Endodermal cell (in vitro differentiated cells): ENCODE measurements around the gene NPAS3. TPM values are rescaled to one million over a fixed set of nuclear protein-coding genes. Genes with fewer than 3 reads are reported as not detected.

Source experiments
- DNase-seq: peaks from one replicate; pipeline ENCODE4 v3.0.0-alpha.2; 2017
- H3K27ac ChIP-seq: 2 replicates; pipeline ENCODE4 v1.5.1; 2013; ENCODE audit warnings: mild to moderate bottlenecking, low read depth, low read length, moderate library complexity
- H3K27me3 ChIP-seq: 2 replicates; pipeline ENCODE4 v1.6.1; 2013; ENCODE audit warnings: mild to moderate bottlenecking, low read length, moderate library complexity; ENCODE audit not compliant: insufficient read depth, control insufficient read depth, poor library complexity, severe bottlenecking
- H3K36me3 ChIP-seq: 2 replicates; pipeline ENCODE4 v1.7.0; 2013; ENCODE audit warnings: mild to moderate bottlenecking, low read length, moderate library complexity; ENCODE audit not compliant: control insufficient read depth, insufficient read depth
- H3K4me1 ChIP-seq: one replicate; pipeline ENCODE4 v1.7.0; 2013; ENCODE audit warnings: low read length; ENCODE audit not compliant: control insufficient read depth, insufficient read depth
- H3K4me3 ChIP-seq: 2 replicates; pipeline ENCODE4 v1.5.1; 2013; ENCODE audit warnings: mild to moderate bottlenecking, low read length, moderate library complexity
- H3K9ac ChIP-seq: 2 replicates; pipeline ENCODE4 v1.6.1; 2013; ENCODE audit warnings: mild to moderate bottlenecking, low read length, moderate library complexity; ENCODE audit not compliant: poor library complexity, severe bottlenecking; ENCODE audit errors: extremely low read depth
- H3K9me3 ChIP-seq: 2 replicates; pipeline ENCODE4 v1.6.1; 2013; ENCODE audit warnings: mild to moderate bottlenecking, low read length, moderate library complexity; ENCODE audit not compliant: control insufficient read depth
- H3K27ac Mint-ChIP-seq: 2 replicates; pipeline ENCODE4 v1.8.0; 2020; ENCODE audit warnings: mixed read lengths
- H3K27me3 Mint-ChIP-seq: 2 replicates; pipeline ENCODE4 v1.8.0; 2021; ENCODE audit warnings: mild to moderate bottlenecking, mixed read lengths; ENCODE audit not compliant: insufficient read depth
- H3K36me3 Mint-ChIP-seq: 2 replicates; pipeline ENCODE4 v1.8.0; 2020; ENCODE audit warnings: low read depth, mixed read lengths
- H3K4me1 Mint-ChIP-seq: 2 replicates; pipeline ENCODE4 v1.8.0; 2020; ENCODE audit warnings: mixed read lengths
- H3K4me3 Mint-ChIP-seq: 2 replicates; pipeline ENCODE4 v1.8.0; 2020; ENCODE audit warnings: mild to moderate bottlenecking, moderate library complexity, mixed read lengths
- H3K9me3 Mint-ChIP-seq: 2 replicates; pipeline ENCODE4 v1.8.0; 2020; ENCODE audit warnings: mild to moderate bottlenecking, mixed read lengths
- WGBS, 2 experiments: methylation state at CpG; one replicate each; pipeline versions ENCODE4 v1.1.5 to v1.1.7; 2013; ENCODE audit warnings: missing lambda C conversion rate in 2 of 2, mixed read lengths in 1 of 2; ENCODE audit not compliant: insufficient coverage in 1 of 2, insufficient read length in 1 of 2; 5-methylcytosine and 5-hydroxymethylcytosine counted together
- total RNA-seq, 2 donors: library from RNA; stranded (reverse); fragmentation: NEBNext Ultra II Directional in 1 of 2; extraction: Animal tissue kit (Norgen Biotek cat#: 25700) in 1 of 2; gene quantifications; 2 replicates in 1 of 2; 3 replicates in 1 of 2; pipeline ENCODE4 v1.2.1, GENCODE V29; 2021
- TF ChIP-seq, protein P1 (sequence below): fragments of 200-600 bp; sonication (generic); conservative IDR thresholded peaks from 2 replicates; pipeline ENCODE4 v1.5.0; 2021; ENCODE audit warnings: antibody characterized with exemption, mild to moderate bottlenecking

NPAS3 gene
- total RNA-seq, 2 donors from 2014 or later: 1.4 to 1.6 TPM

DNA sequence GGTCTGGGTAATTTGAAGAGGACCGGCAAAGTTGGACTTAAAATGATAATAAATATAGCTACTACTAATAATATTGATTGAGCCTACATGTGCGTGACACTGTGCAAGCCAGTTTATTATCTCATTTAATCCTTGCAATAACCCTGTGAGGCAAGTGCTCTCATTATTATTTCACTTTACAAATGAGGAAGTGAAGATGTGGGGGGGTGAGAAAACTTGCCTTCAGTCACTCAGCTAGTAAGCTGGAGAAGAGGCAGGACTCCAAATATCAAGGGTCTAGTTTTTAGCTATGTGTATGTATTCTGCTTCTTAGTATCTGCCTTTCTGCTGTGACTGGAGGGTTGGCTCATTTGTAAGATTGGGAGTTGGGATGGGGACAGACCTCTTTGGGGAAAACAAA is 39.2 kb downstream of the NPAS3 start:
- DNase-seq: no peak
- Mint-ChIP-seq H3K4me1 (peaks cover 10% of the 10 kb centered on the region), H3K36me3 (no peaks in the 10 kb centered on the region), H3K27ac (no peak overlapping the region), H3K9me3 (no peaks in the 10 kb centered on the region), H3K27me3 (peaks cover under 1% of the 10 kb centered on the region), H3K4me3 (no peak overlapping the region)
- Histone ChIP-seq H3K27ac (no peak overlapping the region), H3K27me3 (no peaks in the 10 kb centered on the region), H3K4me3 (no peak overlapping the region), H3K9me3 (no peaks in the 10 kb centered on the region), H3K9ac (no peak overlapping the region), H3K36me3 (no peaks in the 10 kb centered on the region), H3K4me1 (peaks cover 2% of the 10 kb centered on the region)
- TF ChIP-seq, protein P1, sequence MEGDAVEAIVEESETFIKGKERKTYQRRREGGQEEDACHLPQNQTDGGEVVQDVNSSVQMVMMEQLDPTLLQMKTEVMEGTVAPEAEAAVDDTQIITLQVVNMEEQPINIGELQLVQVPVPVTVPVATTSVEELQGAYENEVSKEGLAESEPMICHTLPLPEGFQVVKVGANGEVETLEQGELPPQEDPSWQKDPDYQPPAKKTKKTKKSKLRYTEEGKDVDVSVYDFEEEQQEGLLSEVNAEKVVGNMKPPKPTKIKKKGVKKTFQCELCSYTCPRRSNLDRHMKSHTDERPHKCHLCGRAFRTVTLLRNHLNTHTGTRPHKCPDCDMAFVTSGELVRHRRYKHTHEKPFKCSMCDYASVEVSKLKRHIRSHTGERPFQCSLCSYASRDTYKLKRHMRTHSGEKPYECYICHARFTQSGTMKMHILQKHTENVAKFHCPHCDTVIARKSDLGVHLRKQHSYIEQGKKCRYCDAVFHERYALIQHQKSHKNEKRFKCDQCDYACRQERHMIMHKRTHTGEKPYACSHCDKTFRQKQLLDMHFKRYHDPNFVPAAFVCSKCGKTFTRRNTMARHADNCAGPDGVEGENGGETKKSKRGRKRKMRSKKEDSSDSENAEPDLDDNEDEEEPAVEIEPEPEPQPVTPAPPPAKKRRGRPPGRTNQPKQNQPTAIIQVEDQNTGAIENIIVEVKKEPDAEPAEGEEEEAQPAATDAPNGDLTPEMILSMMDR: no peak
- no CpG with 5 or more reads among the region's 2 CpGs for WGBS, 2 experiments

DNA sequence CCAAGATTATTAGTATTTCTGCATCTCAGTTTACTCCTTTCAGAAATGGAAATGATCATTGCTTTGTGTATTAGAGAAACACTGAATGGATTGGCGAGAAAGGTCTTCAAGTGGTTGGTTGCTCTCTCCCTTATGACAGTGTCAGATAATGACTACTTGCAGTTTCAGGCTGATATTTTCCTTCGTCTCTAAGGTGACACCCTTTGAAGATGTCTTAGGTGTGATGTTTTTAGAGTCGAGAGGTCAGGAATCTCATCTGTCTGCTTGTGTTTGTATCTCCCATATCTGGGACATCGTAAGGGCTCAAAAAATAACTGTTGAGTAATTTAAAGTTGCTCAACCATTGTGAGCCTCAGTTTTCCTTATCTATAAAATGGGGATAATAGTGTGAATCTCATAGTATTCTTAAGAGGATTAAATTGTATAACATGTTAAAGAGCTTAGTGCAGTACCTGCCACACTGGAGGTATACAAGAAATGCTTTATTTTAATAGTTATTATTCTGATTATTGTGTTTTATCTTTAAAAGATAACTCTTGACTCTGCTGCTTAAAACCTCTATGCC is 40.1 kb downstream of the NPAS3 start:
- H3K4me1 ChIP-seq: peaks cover 2% of the 10 kb centered on the region
- Mint-ChIP-seq H3K4me1 (peaks cover 10% of the 10 kb centered on the region), H3K27ac (no peak overlapping the region), H3K27me3 (no peaks in the 10 kb centered on the region), H3K4me3 (no peak overlapping the region), H3K36me3 (no peaks in the 10 kb centered on the region), H3K9me3 (no peaks in the 10 kb centered on the region)
- H3K36me3 ChIP-seq: no peaks in the 10 kb centered on the region
- no peak for DNase-seq
- TF ChIP-seq, protein P1: no peak
- H3K27ac ChIP-seq: no peak overlapping the region
- 94 to 100% methylated on average over 1 to 4 of the region's 4 CpGs for WGBS, 2 experiments
- no peak overlapping the region for H3K9ac ChIP-seq
- no peaks in the 10 kb centered on the region for H3K27me3 ChIP-seq
- no peak overlapping the region for H3K4me3 ChIP-seq
- no peaks in the 10 kb centered on the region for H3K9me3 ChIP-seq

DNA sequence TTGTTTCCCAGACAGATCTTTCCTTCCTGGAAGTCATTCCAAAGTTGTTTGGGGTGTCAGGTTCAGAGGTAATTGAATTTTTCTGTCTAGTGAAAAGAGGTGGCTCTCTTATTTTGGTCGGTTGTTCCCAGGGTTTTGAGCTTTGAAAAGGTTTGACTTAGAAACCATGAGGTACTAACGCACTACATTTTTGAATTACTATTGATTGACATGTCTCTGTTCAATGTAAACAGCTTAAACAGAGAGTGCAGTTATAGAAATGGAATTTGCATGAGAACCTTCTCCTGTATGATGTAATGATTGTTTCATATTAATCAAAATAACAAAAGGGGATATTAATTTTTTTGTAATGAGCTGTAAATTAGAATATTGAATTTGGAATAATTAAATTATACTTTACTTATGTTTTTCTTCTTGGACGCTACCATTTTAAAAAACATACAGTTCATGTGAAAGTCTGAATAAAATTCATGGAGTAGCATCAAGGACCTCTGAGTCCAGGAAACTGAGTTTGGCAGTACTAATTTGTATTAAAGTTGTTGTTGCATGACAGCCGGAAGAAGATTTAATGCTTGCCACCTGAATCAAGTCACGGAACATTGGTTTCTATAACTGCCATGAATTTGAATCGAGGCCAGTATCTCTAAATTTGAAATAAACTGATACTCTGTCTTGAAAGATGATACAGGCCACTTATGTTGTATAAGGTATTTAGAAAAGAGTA is 41.7 kb downstream of the NPAS3 start:
- 88 to 95% methylated on average over 1 to 6 of the region's 6 CpGs for WGBS, 2 experiments
- no peak overlapping the region for H3K4me3 Mint-ChIP-seq

More for the DNA sequence above, 41.7 kb downstream of the NPAS3 start:
- Mint-ChIP-seq H3K27me3 (no peaks in the 10 kb centered on the region), H3K4me1 (peaks cover 10% of the 10 kb centered on the region), H3K9me3 (no peaks in the 10 kb centered on the region), H3K36me3 (no peaks in the 10 kb centered on the region), H3K27ac (no peak overlapping the region)
- TF ChIP-seq, protein P1: no peak
- H3K9ac ChIP-seq: no peak overlapping the region
- no peaks in the 10 kb centered on the region for H3K9me3 ChIP-seq
- H3K27ac ChIP-seq: no peak overlapping the region
- peaks cover 2% of the 10 kb centered on the region for H3K4me1 ChIP-seq
- H3K4me3 ChIP-seq: no peak overlapping the region
- no peaks in the 10 kb centered on the region for H3K36me3 ChIP-seq
- H3K27me3 ChIP-seq: no peaks in the 10 kb centered on the region
- no peak for DNase-seq
